ENCODE results near the gene STOX2.

Gene STOX2

GRCh38 chr4:183897193-183897592, 7.9 kb upstream of the STOX2 start:
- DNase-seq (no peak), ATAC-seq (no peak)

- DNase-seq: no peak
- ATAC-seq: no peak
These were observed 6.7 kb upstream of the STOX2 start for GRCh38 chr4:183898456-183898855.

- DNase-seq (no peak), ATAC-seq (no peak)
These were observed 1.9 kb upstream of the STOX2 start for GRCh38 chr4:183903021-183903760.

GRCh38 chr4:183905593-183906488, 734 bp downstream of the STOX2 start:
- DNase-seq (peak; percentile 4), ATAC-seq (peak; percentile 30)

GRCh38 chr4:183906489-183906738, 1.3 kb downstream of the STOX2 start:
- DNase-seq (no peak), ATAC-seq (no peak)

GRCh38 chr4:183906739-183907651, 1.9 kb downstream of the STOX2 start:
- no peak for ATAC-seq

GRCh38 chr4:183907871-183908683, 3.0 kb downstream of the STOX2 start:
- DNase-seq (no peak), ATAC-seq (no peak)

More at GRCh38 chr4:183906739-183907651, 1.9 kb downstream of the STOX2 start:
- no peak for DNase-seq

- DNase-seq (no peak), ATAC-seq (no peak)
These were observed 4.1 kb downstream of the STOX2 start for GRCh38 chr4:183909187-183909586.

- no peak for DNase-seq
- no peak for ATAC-seq
These were observed 4.7 kb downstream of the STOX2 start for GRCh38 chr4:183909801-183910200.

- ATAC-seq: no peak
- DNase-seq: no peak
These were observed 7.5 kb downstream of the STOX2 start for GRCh38 chr4:183912585-183912984.

GRCh38 chr4:183915976-183916375, 10.9 kb downstream of the STOX2 start:
- no peak for DNase-seq
- ATAC-seq: no peak

- no peak for DNase-seq
- ATAC-seq: no peak
These were observed 13.6 kb downstream of the STOX2 start for GRCh38 chr4:183918696-183919095.

- no peak for DNase-seq
- no peak for ATAC-seq
These were observed 14.0 kb downstream of the STOX2 start for GRCh38 chr4:183919141-183919540.

- ATAC-seq: no peak
- no peak for DNase-seq
These were observed 15.4 kb downstream of the STOX2 start for GRCh38 chr4:183920512-183920911.

- DNase-seq: no peak
These were observed 16.2 kb downstream of the STOX2 start for GRCh38 chr4:183921335-183921734.

GRCh38 chr4:183924362-183925044, 19.4 kb downstream of the STOX2 start:
- ATAC-seq: no peak
- DNase-seq: no peak

More at GRCh38 chr4:183921335-183921734, 16.2 kb downstream of the STOX2 start:
- ATAC-seq: no peak

GRCh38 chr4:183926950-183927349, 21.8 kb downstream of the STOX2 start:
- DNase-seq (no peak), ATAC-seq (no peak)

- ATAC-seq (no peak), DNase-seq (no peak)
These were observed 27.5 kb downstream of the STOX2 start for GRCh38 chr4:183932576-183932975.

- ATAC-seq (no peak), DNase-seq (no peak)
These were observed 29.7 kb downstream of the STOX2 start for GRCh38 chr4:183934761-183935160.

- DNase-seq: no peak
- no peak for ATAC-seq
These were observed 30.4 kb downstream of the STOX2 start for GRCh38 chr4:183935355-183936005.

GRCh38 chr4:183936047-183936446, 30.9 kb downstream of the STOX2 start:
- ATAC-seq: no peak
- no peak for DNase-seq

Data from stimulated activated naive CD8-positive, alpha-beta T cell treated with anti-CD3 and anti-CD28 coated beads, Interleukin-15, Interleukin-2, amounts not matched to agents 100 U/mL and 50 U/mL, for 24 hours (primary cell).